Progenitor cell of endocrine pancreas (in vitro differentiated cells): ENCODE results near the gene BNC2. TPM values are rescaled to one million over a fixed set of nuclear protein-coding genes. Genes with fewer than 3 reads are reported as not detected.

Source experiments
- DNase-seq: peaks from one replicate; pipeline ENCODE4 v3.0.0; 2021; ENCODE audit warnings: low spot score; ENCODE audit not compliant: unreplicated experiment
- H3K27ac Mint-ChIP-seq: 2 replicates; pipeline ENCODE4 v1.8.0; 2021; ENCODE audit warnings: mild to moderate bottlenecking, moderate library complexity, mixed read lengths
- H3K27me3 Mint-ChIP-seq: 2 replicates; pipeline ENCODE4 v1.8.0; 2021; ENCODE audit warnings: mixed read lengths
- H3K36me3 Mint-ChIP-seq: 2 replicates; pipeline ENCODE4 v1.8.0; 2022; ENCODE audit warnings: mixed read lengths; ENCODE audit not compliant: insufficient read depth
- H3K4me1 Mint-ChIP-seq: 2 replicates; pipeline ENCODE4 v1.8.0; 2021; ENCODE audit warnings: low read depth, mixed read lengths
- H3K4me3 Mint-ChIP-seq: 2 replicates; pipeline ENCODE4 v1.8.0; 2021; ENCODE audit warnings: low read depth, mild to moderate bottlenecking, moderate library complexity, mixed read lengths
- H3K9me3 Mint-ChIP-seq: 2 replicates; pipeline ENCODE4 v1.8.0; 2021; ENCODE audit warnings: low read depth, mixed read lengths
- CTCF ChIP-seq: fragments of 200-600 bp; sonication (generic); IDR thresholded peaks from one replicate; pipeline ENCODE4 v1.5.0; 2021; ENCODE audit warnings: antibody characterized with exemption, mild to moderate bottlenecking; ENCODE audit not compliant: unreplicated experiment
- total RNA-seq: library from RNA; stranded (reverse); gene quantifications from 2 replicates; pipeline ENCODE4 v1.2.1, GENCODE V29; 2021

The BNC2 gene
- total RNA-seq, 1 donor from 2014 or later, result 1.0 TPM

GRCh38 chr9:16475257-16475656 lies 395.2 kb downstream of the BNC2 start:
- Mint-ChIP-seq H3K4me1 (no peaks in the 10 kb centered on the region), H3K36me3 (no peaks in the 10 kb centered on the region), H3K4me3 (no peak overlapping the region), H3K27me3 (no peaks in the 10 kb centered on the region), H3K9me3 (peaks cover 3% of the 10 kb centered on the region), H3K27ac (no peak overlapping the region)
- DNase-seq, result no peak
- TF ChIP-seq CTCF, result no peak

GRCh38 chr9:16469184-16469583 lies 401.3 kb downstream of the BNC2 start:
- peaks cover 3% of the 10 kb centered on the region for H3K9me3 Mint-ChIP-seq
- no peak overlapping the region for H3K27ac Mint-ChIP-seq
- TF ChIP-seq CTCF, result no peak
- H3K36me3 Mint-ChIP-seq, result no peaks in the 10 kb centered on the region
- H3K4me1 Mint-ChIP-seq, result no peaks in the 10 kb centered on the region
- no peaks in the 10 kb centered on the region for H3K27me3 Mint-ChIP-seq
- no peak overlapping the region for H3K4me3 Mint-ChIP-seq
- DNase-seq, result no peak

- Mint-ChIP-seq H3K27ac (peak overlapping the region; percentile 59), H3K4me1 (peaks cover 5% of the 10 kb centered on the region), H3K36me3 (no peaks in the 10 kb centered on the region), H3K4me3 (no peak overlapping the region), H3K27me3 (peaks cover 4% of the 10 kb centered on the region), H3K9me3 (no peaks in the 10 kb centered on the region)
- no peak for DNase-seq
- TF ChIP-seq CTCF, result no peak
These were observed 408.6 kb downstream of the BNC2 start for GRCh38 chr9:16461851-16462250.

- Mint-ChIP-seq H3K36me3 (no peaks in the 10 kb centered on the region), H3K9me3 (no peaks in the 10 kb centered on the region), H3K4me1 (peaks cover 5% of the 10 kb centered on the region), H3K4me3 (no peak overlapping the region), H3K27ac (peak overlapping the region; percentile 21), H3K27me3 (peaks cover 4% of the 10 kb centered on the region)
- no peak for TF ChIP-seq CTCF
- no peak for DNase-seq
These were observed 409.2 kb downstream of the BNC2 start for GRCh38 chr9:16461137-16461840.

- Mint-ChIP-seq H3K27me3 (peaks cover 4% of the 10 kb centered on the region), H3K4me1 (peaks cover 5% of the 10 kb centered on the region)
- TF ChIP-seq CTCF, result no peak
These were observed 409.8 kb downstream of the BNC2 start for GRCh38 chr9:16460696-16461095.

More at GRCh38 chr9:16460696-16461095, 409.8 kb downstream of the BNC2 start:
- Mint-ChIP-seq H3K27ac (no peak overlapping the region), H3K4me3 (no peak overlapping the region), H3K9me3 (no peaks in the 10 kb centered on the region), H3K36me3 (no peaks in the 10 kb centered on the region)
- no peak for DNase-seq
